Astrocyte of the cerebellum (primary cell): Measurements from ENCODE around the gene EIF1.
A peak's percentile ranks its signal among the peaks of the same experiment; 100 is the strongest.

Experiments used
- DNase-seq: peaks from one replicate; pipeline ENCODE4 v3.0.0-alpha.2; 2011; ENCODE audit warnings: low read depth
- H3K4me3 ChIP-seq: 2 replicates; pipeline ENCODE4 v1.5.1; 2011; ENCODE audit warnings: mild to moderate bottlenecking, low read depth, low read length, moderate library complexity
- CTCF ChIP-seq: IDR thresholded peaks from 2 replicates; pipeline ENCODE4 v1.5.1; 2012; ENCODE audit warnings: low read length, low read depth, moderate library complexity, mild to moderate bottlenecking; ENCODE audit errors: missing control alignments
- in situ Hi-C: cut with HindIII; loops from 2 replicates; pipeline ENCODE4 v1.10.0; 2017; ENCODE audit warnings: low sequenced_read_pairs

EIF1 gene

GRCh38 chr17:41728056-41728455, 39.4 kb downstream of the EIF1 start:
- no peak for DNase-seq
- no peak overlapping the region for H3K4me3 ChIP-seq
- in situ Hi-C loops: loop anchor here (10.0 to 25.0 kb wide), 2 partner anchors 77 to 234 kb away; partner anchors contain the start of gene CNP
- no peak for TF ChIP-seq CTCF

GRCh38 chr17:41730479-41730878, 41.8 kb downstream of the EIF1 start:
- TF ChIP-seq CTCF: no peak
- no peak overlapping the region for H3K4me3 ChIP-seq
- in situ Hi-C loops: loop anchor here (25.0 kb wide), 1 partner anchor 232 kb away; the partner anchor contains the start of gene CNP
- no peak for DNase-seq

- DNase-seq: no peak
- no peak overlapping the region for H3K4me3 ChIP-seq
- no peak for TF ChIP-seq CTCF
- in situ Hi-C loops: loop anchor here (25.0 kb wide), 1 partner anchor 230 kb away; the partner anchor contains the start of gene CNP
These were observed 43.2 kb downstream of the EIF1 start for GRCh38 chr17:41731836-41732235.

- no peak for DNase-seq
- peak overlapping the region; percentile 39 for H3K4me3 ChIP-seq
- TF ChIP-seq CTCF: no peak
- in situ Hi-C loops: loop anchor here (25.0 kb wide), 1 partner anchor 229 kb away; the partner anchor contains the start of gene CNP
These were observed 44.9 kb downstream of the EIF1 start for GRCh38 chr17:41733348-41734138.

- no peak for TF ChIP-seq CTCF
- H3K4me3 ChIP-seq: peak within 1 kb of the TSS; percentile 39
- in situ Hi-C loops: loop anchor here (25.0 kb wide), 1 partner anchor 228 kb away; the partner anchor contains the start of gene CNP
- no peak for DNase-seq
These were observed 45.7 kb downstream of the EIF1 start, which contains the start of gene HAP1 for GRCh38 chr17:41734139-41734948. HAP1 (minus strand) TSS chr17:41734643; CDS start chr17:41734634, 9 bp downstream.

- no peak for DNase-seq
- in situ Hi-C loops: loop anchor here (25.0 kb wide), 1 partner anchor 227 kb away; the partner anchor contains the start of gene CNP
- TF ChIP-seq CTCF: no peak
- peak overlapping the region; percentile 39 for H3K4me3 ChIP-seq
These were observed 46.2 kb downstream of the EIF1 start for GRCh38 chr17:41734949-41735313.
